HepG2 (cell line): Measurements from ENCODE around the gene CLRN2. TPM values are rescaled to one million over a fixed set of nuclear protein-coding genes. Genes with fewer than 3 reads are reported as not detected.
A peak's percentile ranks its signal among the peaks of the same experiment; 100 is the strongest.

Source experiments
- ARID4A ChIP-seq: sonication (generic); formaldehyde crosslinking; IDR thresholded peaks from 2 replicates; pipeline ENCODE4 v1.5.0; 2020; ENCODE audit warnings: mild to moderate bottlenecking, missing genetic modification reagents, borderline replicate concordance
- CENPX ChIP-seq: sonication (generic); formaldehyde crosslinking; IDR thresholded peaks from 2 replicates; pipeline ENCODE4 v1.9.0; 2021; ENCODE audit warnings: mild to moderate bottlenecking, missing genetic modification reagents, moderate library complexity
- ETV6 ChIP-seq: sonication (generic); formaldehyde crosslinking; conservative IDR thresholded peaks from 2 replicates; pipeline ENCODE4 v1.4.0; 2020; ENCODE audit warnings: missing genetic modification reagents
- GLI4 ChIP-seq: sonication (generic); formaldehyde crosslinking; IDR thresholded peaks from 2 replicates; pipeline ENCODE4 v1.5.1; 2020; ENCODE audit warnings: missing genetic modification reagents, mild to moderate bottlenecking, moderate library complexity, borderline replicate concordance
- HNRNPL ChIP-seq: fragments of 200-400 bp; formaldehyde crosslinking; IDR thresholded peaks from 2 replicates; pipeline ENCODE4 v1.6.1; 2017; ENCODE audit warnings: mild to moderate bottlenecking, low read depth, low read length
- HOMEZ ChIP-seq: IDR thresholded peaks from 2 replicates; pipeline ENCODE4 v1.6.1; 2016; ENCODE audit warnings: low read depth
- MEF2D ChIP-seq: sonication (generic); formaldehyde crosslinking; IDR thresholded peaks from 2 replicates; pipeline ENCODE4 v1.5.1; 2020; ENCODE audit warnings: mild to moderate bottlenecking, missing genetic modification reagents
- MYC ChIP-seq: sonication (generic); formaldehyde crosslinking; IDR thresholded peaks from 2 replicates; pipeline ENCODE4 v1.9.0; 2021; ENCODE audit warnings: missing genetic modification reagents, borderline replicate concordance
- PHF8 ChIP-seq: sonication (generic); formaldehyde crosslinking; IDR thresholded peaks from 2 replicates; pipeline ENCODE4 v1.5.0; 2020; ENCODE audit warnings: missing genetic modification reagents
- POLR2AphosphoS5 ChIP-seq: IDR thresholded peaks from 2 replicates; pipeline ENCODE4 v1.6.1; 2012; ENCODE audit warnings: low read depth, low read length
- RFX5 ChIP-seq: IDR thresholded peaks from 2 replicates; pipeline ENCODE4 v1.6.1; 2011; ENCODE audit warnings: low read depth, low read length, improper control_type of control experiment
- SSRP1 ChIP-seq: IDR thresholded peaks from 2 replicates; pipeline ENCODE4 v1.6.1; 2016; ENCODE audit warnings: control low read depth
- THAP7 ChIP-seq: sonication (generic); formaldehyde crosslinking; IDR thresholded peaks from 2 replicates; pipeline ENCODE4 v1.8.1; 2023; ENCODE audit warnings: mild to moderate bottlenecking, missing genetic modification reagents
- ZNF121 ChIP-seq: sonication (generic); formaldehyde crosslinking; IDR thresholded peaks from 2 replicates; pipeline ENCODE4 v1.5.0; 2020; ENCODE audit warnings: mild to moderate bottlenecking, missing genetic modification reagents
- ZNF142 ChIP-seq: sonication (generic); formaldehyde crosslinking; IDR thresholded peaks from 2 replicates; pipeline ENCODE4 v1.4.0; 2020; ENCODE audit warnings: missing genetic modification reagents
- ZNF589 ChIP-seq: sonication (generic); formaldehyde crosslinking; conservative IDR thresholded peaks from 2 replicates; pipeline ENCODE4 v1.8.0; 2022; ENCODE audit warnings: mild to moderate bottlenecking, moderate library complexity, missing genetic modification reagents
- ZNF598 ChIP-seq: sonication (generic); formaldehyde crosslinking; IDR thresholded peaks from 2 replicates; pipeline ENCODE4 v1.5.1; 2020; ENCODE audit warnings: mild to moderate bottlenecking, missing genetic modification reagents, borderline replicate concordance
- ZNF781 ChIP-seq: sonication (generic); formaldehyde crosslinking; IDR thresholded peaks from 2 replicates; pipeline ENCODE4 v1.5.1; 2020; ENCODE audit warnings: borderline replicate concordance, mild to moderate bottlenecking, missing genetic modification reagents; ENCODE audit errors: not compliant biosample characterization
- ZNF788 ChIP-seq: sonication (generic); formaldehyde crosslinking; IDR thresholded peaks from 2 replicates; pipeline ENCODE4 v1.5.0; 2020; ENCODE audit warnings: mild to moderate bottlenecking, missing genetic modification reagents, borderline replicate concordance
- polyA plus RNA-seq, 8 experiments: library from polyadenylated mRNA; depleted of rRNA in 3 of 8; stranded (reverse) in 7 of 8; unstranded in 1 of 8; fragments of >200 nt; fragmentation: Illumina TruSeq in 4 of 8; extraction: Trizol in 4 of 8; gene quantifications; 2 replicates each; pipeline versions ENCODE4 v1.2.1 to v1.2.3, GENCODE V29; 2011 to 2016; ENCODE audit warnings: low read depth in 4 of 8, missing spikeins in 1 of 8, mixed read lengths in 1 of 8; ENCODE audit not compliant: insufficient read depth in 1 of 8
- total RNA-seq, 5 experiments: library from RNA; depleted of rRNA; stranded (reverse); fragments of >200 nt; fragmentation: Illumina TruSeq; extraction: Trizol; gene quantifications; 2 replicates each; pipeline ENCODE4 v1.2.3, GENCODE V29; 2016; ENCODE audit warnings: low read depth in 1 of 5

The CLRN2 gene
- total and polyA plus RNA-seq, 2 of the 13 experiments (the other 11 are each of a cell fraction or from before 2014, with no cell fraction given) = not detected

GRCh38 chr4:17544205-17544604, 29.2 kb downstream of the CLRN2 start (continued):
- TF ChIP-seq POLR2AphosphoS5 = no peak
- TF ChIP-seq PHF8 (CRISPR knock-in tag) = no peak
- no peak for TF ChIP-seq ZNF121
- TF ChIP-seq ZNF142 (CRISPR knock-in tag) = no peak
- no peak for TF ChIP-seq THAP7 (CRISPR knock-in tag)
- TF ChIP-seq ZNF788 (CRISPR knock-in tag) = peak; percentile 62; the same call in 1 of the 2 replicates
- peak; percentile 65 for TF ChIP-seq MEF2D (CRISPR knock-in tag)
- no peak for TF ChIP-seq RFX5
- no peak for TF ChIP-seq ZNF781
- peak; percentile 78; the same call in 1 of the 2 replicates for TF ChIP-seq HOMEZ
- TF ChIP-seq ARID4A = no peak; the same call in 1 of the 2 replicates
- TF ChIP-seq HNRNPL = no peak
- no peak for TF ChIP-seq ZNF589 (CRISPR knock-in tag)
- TF ChIP-seq ETV6 (CRISPR knock-in tag) = no peak
- TF ChIP-seq SSRP1 (CRISPR knock-in tag) = no peak
- no peak for TF ChIP-seq CENPX (CRISPR knock-in tag)
- TF ChIP-seq MYC (CRISPR knock-in tag) = no peak
- no peak for TF ChIP-seq GLI4
- TF ChIP-seq ZNF598 = no peak
